SK-N-SH (cell line): Measurements from ENCODE around the gene SCO1. TPM values are rescaled to one million over a fixed set of nuclear protein-coding genes. Genes with fewer than 3 reads are reported as not detected.
A peak's percentile ranks its signal among the peaks of the same experiment; 100 is the strongest.

ENCODE experiments used
- CTCF ChIA-PET: fragments of 300-600, 350-600 bp; formaldehyde crosslinking; extraction: SDS; loops from one replicate; lab custom pipeline; 2021; lab: Yijun Ruan, JAX
- POLR2A ChIA-PET: fragments of 350-600 bp; sonication (Branson Sonifier 250); formaldehyde crosslinking; extraction: SDS; loops from one replicate; lab custom pipeline; 2020; ENCODE audit warnings: antibody characterized with exemption, inconsistent platforms; lab: Yijun Ruan, JAX
- DNase-seq: peaks from one replicate; pipeline ENCODE4 v3.0.0; 2012
- H2AFZ ChIP-seq: fragments of 200-600 bp; sonication (generic); 2 replicates; pipeline ENCODE4 v1.8.1; 2016; ENCODE audit warnings: antibody characterized with exemption, mild to moderate bottlenecking, low read depth
- H3F3A ChIP-seq: fragments of 200-600 bp; sonication (generic); replicated peaks from 2 replicates; pipeline ENCODE3; 2016; ENCODE audit warnings: antibody characterized with exemption, mild to moderate bottlenecking; ENCODE audit not compliant: insufficient read depth
- H3K27ac ChIP-seq, 2 experiments: fragments of 200-500 bp in 1 of 2; fragments of 200-600 bp in 1 of 2; sonication (Bioruptor generic) in 1 of 2; sonication (generic), shearing (Covaris generic) in 1 of 2; 2 replicates each; pipeline versions ENCODE4 v1.5.1 to v1.6.1; 2014 to 2016; ENCODE audit warnings: low read depth in 2 of 2, inconsistent platforms in 1 of 2, low read length in 1 of 2, mild to moderate bottlenecking in 1 of 2, mixed read lengths in 1 of 2
- H3K27me3 ChIP-seq: fragments of 200-600 bp; sonication (generic), shearing (Covaris generic); 2 replicates; pipeline ENCODE4 v1.6.1; 2016; ENCODE audit warnings: mixed run types; ENCODE audit not compliant: insufficient read depth
- H3K36me3 ChIP-seq, 2 experiments: fragments of 200-500 bp in 1 of 2; fragments of 200-600 bp in 1 of 2; sonication (Bioruptor generic) in 1 of 2; sonication (generic) in 1 of 2; replicated peaks in 1 of 2; 2 replicates each; pipeline versions ENCODE3 to v1.5.1; 2014 to 2016; ENCODE audit warnings: low read length in 1 of 2, mild to moderate bottlenecking in 1 of 2; ENCODE audit not compliant: insufficient read depth in 2 of 2, control insufficient read depth in 1 of 2
- H3K4me1 ChIP-seq, 2 experiments: fragments of 200-500 bp in 1 of 2; fragments of 200-600 bp in 1 of 2; sonication (Bioruptor generic) in 1 of 2; sonication (generic), shearing (Covaris generic) in 1 of 2; 2 replicates each; pipeline versions ENCODE4 v1.5.1 to v1.6.1; 2014 to 2016; ENCODE audit warnings: low read depth in 1 of 2, low read length in 1 of 2, mixed run types in 1 of 2; ENCODE audit not compliant: insufficient read depth in 2 of 2, control insufficient read depth in 1 of 2
- H3K4me2 ChIP-seq: fragments of 200-600 bp; sonication (generic), shearing (Covaris generic); 2 replicates; pipeline ENCODE4 v1.6.1; 2017; ENCODE audit warnings: mixed run types
- H3K4me3 ChIP-seq, 2 experiments: fragments of 200-500 bp in 1 of 2; fragments of 200-600 bp in 1 of 2; sonication (Bioruptor generic) in 1 of 2; sonication (generic), shearing (Covaris generic) in 1 of 2; 2 replicates each; pipeline versions ENCODE4 v1.5.1 to v1.8.1; 2014 to 2016; ENCODE audit warnings: low read depth in 2 of 2, inconsistent platforms in 1 of 2, low read length in 1 of 2, mild to moderate bottlenecking in 1 of 2, mixed read lengths in 1 of 2, moderate library complexity in 1 of 2
- H3K79me2 ChIP-seq: fragments of 200-600 bp; sonication (generic); 2 replicates; pipeline ENCODE4 v1.8.1; 2017; ENCODE audit warnings: mild to moderate bottlenecking; ENCODE audit not compliant: insufficient read depth
- H3K9ac ChIP-seq: fragments of 200-600 bp; sonication (generic); 2 replicates; pipeline ENCODE4 v1.6.1; 2017; ENCODE audit warnings: mixed run types
- H3K9me2 ChIP-seq: fragments of 200-600 bp; sonication (generic); 2 replicates; pipeline ENCODE4 v1.6.1; 2017; ENCODE audit warnings: mixed run types
- H3K9me3 ChIP-seq: fragments of 200-600 bp; sonication (generic); 2 replicates; pipeline ENCODE4 v1.6.1; 2017; ENCODE audit warnings: mixed run types, mild to moderate bottlenecking, moderate library complexity
- H4K20me1 ChIP-seq: fragments of 200-600 bp; sonication (generic); 2 replicates; pipeline ENCODE4 v1.6.1; 2017; ENCODE audit warnings: mild to moderate bottlenecking, mixed run types; ENCODE audit not compliant: insufficient read depth
- CHD2 ChIP-seq: fragments of 150-350 bp; IDR thresholded peaks from 2 replicates; pipeline ENCODE4 v1.6.1; 2018; ENCODE audit warnings: low read length; ENCODE audit not compliant: partially characterized antibody
- ELF1 ChIP-seq: IDR thresholded peaks from 2 replicates; pipeline ENCODE4 v1.4.0; 2012
- EP300 ChIP-seq, 2 experiments: IDR thresholded peaks; 2 replicates each; pipeline versions ENCODE4 v1.4.0 to v1.6.1; 2012; ENCODE audit warnings: borderline replicate concordance in 1 of 2, low read depth in 1 of 2, low read length in 1 of 2
- EZH2phosphoT487 ChIP-seq: fragments of 200-600 bp; sonication (generic); IDR thresholded peaks from 2 replicates; pipeline ENCODE4 v1.6.1; 2017; ENCODE audit warnings: low read depth, mixed run types, mild to moderate bottlenecking, antibody characterized with exemption, moderate library complexity, borderline replicate concordance
- FOSL2 ChIP-seq: IDR thresholded peaks from 2 replicates; pipeline ENCODE4 v1.4.0; 2012; ENCODE audit warnings: low read depth, mild to moderate bottlenecking, moderate library complexity, borderline replicate concordance
- FOXJ3 ChIP-seq: sonication (generic); formaldehyde crosslinking; IDR thresholded peaks from 2 replicates; pipeline ENCODE4 v1.5.1; 2020; ENCODE audit warnings: mild to moderate bottlenecking, missing genetic modification reagents
- GABPA ChIP-seq: IDR thresholded peaks from 2 replicates; pipeline ENCODE4 v1.4.0; 2012; ENCODE audit warnings: low read depth, mild to moderate bottlenecking
- JUND ChIP-seq: IDR thresholded peaks from 2 replicates; pipeline ENCODE4 v1.4.0; 2012
- MXI1 ChIP-seq: IDR thresholded peaks from 2 replicates; pipeline ENCODE4 v1.6.1; 2012; ENCODE audit warnings: mild to moderate bottlenecking, low read depth, low read length, improper control_type of control experiment
- RCOR1 ChIP-seq: fragments of 150-350 bp; IDR thresholded peaks from 2 replicates; pipeline ENCODE4 v1.6.1; 2017; ENCODE audit warnings: antibody characterized with exemption, low read length
- RFX5 ChIP-seq: IDR thresholded peaks from 2 replicates; pipeline ENCODE4 v1.6.1; 2012; ENCODE audit warnings: mild to moderate bottlenecking, improper control_type of control experiment, low read length
- RXRA ChIP-seq: IDR thresholded peaks from 2 replicates; pipeline ENCODE4 v1.4.0; 2012; ENCODE audit warnings: low read depth, mild to moderate bottlenecking, borderline replicate concordance
- SMC3 ChIP-seq: IDR thresholded peaks from 2 replicates; pipeline ENCODE4 v1.6.1; 2012; ENCODE audit warnings: low read depth, low read length, improper control_type of control experiment
- TAF1 ChIP-seq: IDR thresholded peaks from 2 replicates; pipeline ENCODE4 v1.6.1; 2012; ENCODE audit warnings: low read depth, mild to moderate bottlenecking, low read length, moderate library complexity, borderline replicate concordance
- YY1 ChIP-seq: IDR thresholded peaks from 2 replicates; pipeline ENCODE4 v1.4.0; 2012; ENCODE audit warnings: low read depth, mild to moderate bottlenecking
- WGBS: methylation state at CpG from one replicate; pipeline ENCODE4 v1.1.6; 2017; ENCODE audit warnings: low lambda C conversion rate; 5-methylcytosine and 5-hydroxymethylcytosine counted together
- polyA plus RNA-seq, 3 experiments: library from polyadenylated mRNA; depleted of rRNA; stranded (reverse); fragments of >200 nt; gene quantifications; 2 replicates each; pipeline ENCODE4 v1.2.3, GENCODE V29; 2012
- TF ChIP-seq, protein P1 (sequence below): IDR thresholded peaks from 2 replicates; pipeline ENCODE4; 2012
- TF ChIP-seq, protein P2 (sequence below): IDR thresholded peaks from 2 replicates; pipeline ENCODE4 v1.6.1; 2012; ENCODE audit warnings: mild to moderate bottlenecking, low read depth, low read length, moderate library complexity
- TF ChIP-seq, protein P3 (sequence below): fragments of 150-350 bp; IDR thresholded peaks from 2 replicates; pipeline ENCODE4 v1.6.1; 2016; ENCODE audit warnings: mild to moderate bottlenecking, low read depth, low read length
- TF ChIP-seq, protein P4 (sequence below): IDR thresholded peaks from 2 replicates; pipeline ENCODE4 v1.4.0; 2012; ENCODE audit warnings: low read depth, borderline replicate concordance
- TF ChIP-seq, protein P5 (sequence below): IDR thresholded peaks from 2 replicates; pipeline ENCODE4 v1.4.0; 2012; ENCODE audit warnings: low read depth

Gene SCO1
- polyA plus RNA-seq, 1 of the 3 experiments (the other 2 are of a cell fraction) = 28.6 TPM

DNA sequence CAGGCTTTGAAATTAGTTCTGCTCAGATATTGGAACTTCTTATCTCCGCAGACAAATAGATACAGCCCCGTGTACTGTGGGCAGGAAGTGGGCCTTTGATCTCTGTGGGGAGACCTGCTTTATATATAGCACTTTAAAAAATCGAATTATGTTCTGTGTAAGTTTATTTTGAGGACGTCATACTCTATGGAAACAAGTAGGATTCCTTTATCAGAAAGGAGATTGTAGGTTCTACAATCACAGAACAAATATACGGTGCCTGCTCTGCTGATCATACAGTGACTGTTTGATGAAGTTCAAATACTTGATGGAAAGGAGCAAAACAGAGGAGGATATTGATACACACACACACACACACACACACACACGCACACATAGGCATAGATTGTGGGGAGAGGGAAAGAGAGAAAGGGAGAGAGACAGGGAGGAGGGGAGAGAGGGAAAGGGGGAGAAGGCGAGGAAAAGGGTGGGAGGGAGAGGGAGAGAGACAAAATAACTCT, 47.2 kb upstream of the SCO1 start:
- no peak overlapping the region for H3K4me2 ChIP-seq
- TF ChIP-seq RCOR1 = no peak
- no peak for TF ChIP-seq SMC3
- TF ChIP-seq, protein P1, sequence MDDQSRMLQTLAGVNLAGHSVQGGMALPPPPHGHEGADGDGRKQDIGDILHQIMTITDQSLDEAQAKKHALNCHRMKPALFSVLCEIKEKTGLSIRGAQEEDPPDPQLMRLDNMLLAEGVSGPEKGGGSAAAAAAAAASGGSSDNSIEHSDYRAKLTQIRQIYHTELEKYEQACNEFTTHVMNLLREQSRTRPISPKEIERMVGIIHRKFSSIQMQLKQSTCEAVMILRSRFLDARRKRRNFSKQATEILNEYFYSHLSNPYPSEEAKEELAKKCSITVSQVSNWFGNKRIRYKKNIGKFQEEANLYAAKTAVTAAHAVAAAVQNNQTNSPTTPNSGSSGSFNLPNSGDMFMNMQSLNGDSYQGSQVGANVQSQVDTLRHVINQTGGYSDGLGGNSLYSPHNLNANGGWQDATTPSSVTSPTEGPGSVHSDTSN = no peak
- TF ChIP-seq CHD2 = no peak
- TF ChIP-seq, protein P2, sequence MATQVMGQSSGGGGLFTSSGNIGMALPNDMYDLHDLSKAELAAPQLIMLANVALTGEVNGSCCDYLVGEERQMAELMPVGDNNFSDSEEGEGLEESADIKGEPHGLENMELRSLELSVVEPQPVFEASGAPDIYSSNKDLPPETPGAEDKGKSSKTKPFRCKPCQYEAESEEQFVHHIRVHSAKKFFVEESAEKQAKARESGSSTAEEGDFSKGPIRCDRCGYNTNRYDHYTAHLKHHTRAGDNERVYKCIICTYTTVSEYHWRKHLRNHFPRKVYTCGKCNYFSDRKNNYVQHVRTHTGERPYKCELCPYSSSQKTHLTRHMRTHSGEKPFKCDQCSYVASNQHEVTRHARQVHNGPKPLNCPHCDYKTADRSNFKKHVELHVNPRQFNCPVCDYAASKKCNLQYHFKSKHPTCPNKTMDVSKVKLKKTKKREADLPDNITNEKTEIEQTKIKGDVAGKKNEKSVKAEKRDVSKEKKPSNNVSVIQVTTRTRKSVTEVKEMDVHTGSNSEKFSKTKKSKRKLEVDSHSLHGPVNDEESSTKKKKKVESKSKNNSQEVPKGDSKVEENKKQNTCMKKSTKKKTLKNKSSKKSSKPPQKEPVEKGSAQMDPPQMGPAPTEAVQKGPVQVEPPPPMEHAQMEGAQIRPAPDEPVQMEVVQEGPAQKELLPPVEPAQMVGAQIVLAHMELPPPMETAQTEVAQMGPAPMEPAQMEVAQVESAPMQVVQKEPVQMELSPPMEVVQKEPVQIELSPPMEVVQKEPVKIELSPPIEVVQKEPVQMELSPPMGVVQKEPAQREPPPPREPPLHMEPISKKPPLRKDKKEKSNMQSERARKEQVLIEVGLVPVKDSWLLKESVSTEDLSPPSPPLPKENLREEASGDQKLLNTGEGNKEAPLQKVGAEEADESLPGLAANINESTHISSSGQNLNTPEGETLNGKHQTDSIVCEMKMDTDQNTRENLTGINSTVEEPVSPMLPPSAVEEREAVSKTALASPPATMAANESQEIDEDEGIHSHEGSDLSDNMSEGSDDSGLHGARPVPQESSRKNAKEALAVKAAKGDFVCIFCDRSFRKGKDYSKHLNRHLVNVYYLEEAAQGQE = no peak
- no peak for TF ChIP-seq YY1
- TF ChIP-seq FOXJ3 = no peak
- TF ChIP-seq, protein P3, sequence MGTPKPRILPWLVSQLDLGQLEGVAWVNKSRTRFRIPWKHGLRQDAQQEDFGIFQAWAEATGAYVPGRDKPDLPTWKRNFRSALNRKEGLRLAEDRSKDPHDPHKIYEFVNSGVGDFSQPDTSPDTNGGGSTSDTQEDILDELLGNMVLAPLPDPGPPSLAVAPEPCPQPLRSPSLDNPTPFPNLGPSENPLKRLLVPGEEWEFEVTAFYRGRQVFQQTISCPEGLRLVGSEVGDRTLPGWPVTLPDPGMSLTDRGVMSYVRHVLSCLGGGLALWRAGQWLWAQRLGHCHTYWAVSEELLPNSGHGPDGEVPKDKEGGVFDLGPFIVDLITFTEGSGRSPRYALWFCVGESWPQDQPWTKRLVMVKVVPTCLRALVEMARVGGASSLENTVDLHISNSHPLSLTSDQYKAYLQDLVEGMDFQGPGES = no peak
- TF ChIP-seq GABPA = no peak
- no peak for TF ChIP-seq RFX5
- TF ChIP-seq FOSL2 = no peak
- TF ChIP-seq, protein P4, sequence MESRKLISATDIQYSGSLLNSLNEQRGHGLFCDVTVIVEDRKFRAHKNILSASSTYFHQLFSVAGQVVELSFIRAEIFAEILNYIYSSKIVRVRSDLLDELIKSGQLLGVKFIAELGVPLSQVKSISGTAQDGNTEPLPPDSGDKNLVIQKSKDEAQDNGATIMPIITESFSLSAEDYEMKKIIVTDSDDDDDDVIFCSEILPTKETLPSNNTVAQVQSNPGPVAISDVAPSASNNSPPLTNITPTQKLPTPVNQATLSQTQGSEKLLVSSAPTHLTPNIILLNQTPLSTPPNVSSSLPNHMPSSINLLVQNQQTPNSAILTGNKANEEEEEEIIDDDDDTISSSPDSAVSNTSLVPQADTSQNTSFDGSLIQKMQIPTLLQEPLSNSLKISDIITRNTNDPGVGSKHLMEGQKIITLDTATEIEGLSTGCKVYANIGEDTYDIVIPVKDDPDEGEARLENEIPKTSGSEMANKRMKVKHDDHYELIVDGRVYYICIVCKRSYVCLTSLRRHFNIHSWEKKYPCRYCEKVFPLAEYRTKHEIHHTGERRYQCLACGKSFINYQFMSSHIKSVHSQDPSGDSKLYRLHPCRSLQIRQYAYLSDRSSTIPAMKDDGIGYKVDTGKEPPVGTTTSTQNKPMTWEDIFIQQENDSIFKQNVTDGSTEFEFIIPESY = no peak
- TF ChIP-seq EZH2phosphoT487 = no peak
- no peak for TF ChIP-seq MXI1
- TF ChIP-seq JUND = no peak
- TF ChIP-seq TAF1 = no peak
- TF ChIP-seq EP300 (IDR thresholded peaks at IDR 0.05; ENCODE audit: borderline replicate concordance in 1 of 2, low read depth in 1 of 2, low read length in 1 of 2) = no peak
- TF ChIP-seq, protein P5, sequence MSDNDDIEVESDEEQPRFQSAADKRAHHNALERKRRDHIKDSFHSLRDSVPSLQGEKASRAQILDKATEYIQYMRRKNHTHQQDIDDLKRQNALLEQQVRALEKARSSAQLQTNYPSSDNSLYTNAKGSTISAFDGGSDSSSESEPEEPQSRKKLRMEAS = no peak
- no peak for TF ChIP-seq ELF1
- no peak for TF ChIP-seq RXRA
- TF ChIP-seq, all 33 proteins: peak for 0
- H3K27me3 ChIP-seq = no peaks in the 10 kb centered on the region; the same call in 1 of the 2 replicates
- no peak overlapping the region for H3K27ac ChIP-seq
- no peak overlapping the region for H3K4me3 ChIP-seq
- no peaks in the 10 kb centered on the region for H3F3A ChIP-seq
- H3K9me2 ChIP-seq = no peaks in the 10 kb centered on the region
- H3K36me3 ChIP-seq = no peaks in the 10 kb centered on the region
- no peaks in the 10 kb centered on the region for H4K20me1 ChIP-seq
- H3K79me2 ChIP-seq = no peaks in the 10 kb centered on the region
- no peaks in the 10 kb centered on the region for H3K9me3 ChIP-seq
- ChIA-PET POLR2A (no interaction called here), CTCF (interaction anchor here (0.9 to 5.2 kb wide), 2 partner anchors 8 to 10 kb away, joined by 4 to 50 read pairs; no protein-coding TSS in a partner anchor)
- H3K9ac ChIP-seq = no peak overlapping the region
- peaks cover 0 to 36% of the 10 kb centered on the region in 2 experiments; a peak in 2 of 4 replicates for H3K4me1 ChIP-seq
- peak; percentile 39 for DNase-seq
- WGBS = 37% methylated on average over 7 of the region's 7 CpGs
- H2AFZ ChIP-seq = no peak overlapping the region
